Measurements from ENCODE around the gene LGALS3BP.

The LGALS3BP gene

GRCh38 chr17:79001190-79002020 lies 21.7 kb upstream of the LGALS3BP start:
- in situ Hi-C loops (cut with MboI; ENCODE audit: low sequenced_read_pairs), result loop anchor here (25.0 kb wide), 1 partner anchor 514 kb away; no protein-coding TSS in a partner anchor

GRCh38 chr17:79000396-79001189 lies 20.9 kb upstream of the LGALS3BP start:
- in situ Hi-C loops (cut with MboI; ENCODE audit: low sequenced_read_pairs), result loop anchor here (25.0 kb wide), 1 partner anchor 513 kb away; no protein-coding TSS in a partner anchor

DNA sequence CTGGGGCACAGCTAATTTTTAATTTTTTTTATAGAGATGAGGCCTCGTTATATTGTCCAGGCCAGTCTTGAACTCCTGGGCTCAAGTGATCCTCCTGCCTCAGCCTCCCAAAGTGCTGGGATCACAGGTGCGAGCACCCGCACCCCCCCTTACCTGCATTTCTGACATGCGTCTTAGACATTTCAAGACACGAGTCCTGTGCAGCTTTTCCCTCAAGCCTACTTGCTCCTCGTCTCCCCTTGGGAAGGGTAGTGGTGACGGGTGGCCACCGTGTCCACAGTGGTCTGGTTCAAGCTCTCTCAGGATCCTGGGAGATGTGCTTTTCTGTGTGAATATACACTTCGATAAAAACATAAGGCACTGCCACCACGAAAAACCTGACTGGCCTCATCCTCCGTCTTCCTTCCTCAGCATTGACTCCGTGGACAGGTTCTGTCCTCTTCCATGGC lies 20.2 kb upstream of the LGALS3BP start:
- in situ Hi-C loops (cut with MboI; ENCODE audit: low sequenced_read_pairs), result loop anchor here (25.0 kb wide), 1 partner anchor 513 kb away; no protein-coding TSS in a partner anchor

DNA sequence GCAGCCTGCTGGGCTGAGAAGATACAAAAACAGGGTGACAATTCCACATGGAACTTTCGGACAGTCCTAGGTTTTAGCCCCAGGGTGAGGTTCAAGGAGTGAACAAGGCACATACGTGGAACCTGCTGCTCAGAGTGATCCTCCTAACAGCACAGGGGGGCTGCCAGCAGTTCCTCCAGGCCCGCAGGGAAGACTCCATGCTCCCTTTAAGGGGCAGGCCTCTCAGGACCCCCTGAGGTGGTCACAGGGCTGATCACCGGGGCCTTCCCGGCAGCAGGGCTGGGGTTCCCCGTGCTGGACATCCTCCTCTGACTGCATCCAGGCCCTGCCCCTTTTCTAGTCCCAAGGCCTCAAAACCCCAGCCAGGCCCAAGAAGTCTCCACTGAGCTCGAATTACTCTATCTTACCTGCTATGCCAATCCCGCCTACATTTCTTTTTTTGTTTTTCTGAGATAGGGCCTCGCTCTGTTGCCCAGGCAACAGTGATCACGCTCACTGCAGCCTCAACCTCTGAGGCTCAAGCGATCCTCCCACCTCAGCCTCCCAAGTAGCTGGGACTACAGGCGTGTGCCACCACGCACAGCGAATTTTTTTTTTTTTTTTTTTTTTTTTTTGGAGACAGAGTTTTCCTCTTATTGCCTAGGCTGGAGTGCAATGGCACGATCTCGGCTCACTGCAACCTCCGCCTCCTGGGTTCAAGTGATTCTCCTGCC lies 19.5 kb upstream of the LGALS3BP start:
- in situ Hi-C loops (cut with MboI; ENCODE audit: low sequenced_read_pairs), result no loop called here

- in situ Hi-C loops (cut with MboI; ENCODE audit: low sequenced_read_pairs), result no loop called here
These were observed 18.8 kb upstream of the LGALS3BP start for GRCh38 chr17:78998311-78999055.

DNA sequence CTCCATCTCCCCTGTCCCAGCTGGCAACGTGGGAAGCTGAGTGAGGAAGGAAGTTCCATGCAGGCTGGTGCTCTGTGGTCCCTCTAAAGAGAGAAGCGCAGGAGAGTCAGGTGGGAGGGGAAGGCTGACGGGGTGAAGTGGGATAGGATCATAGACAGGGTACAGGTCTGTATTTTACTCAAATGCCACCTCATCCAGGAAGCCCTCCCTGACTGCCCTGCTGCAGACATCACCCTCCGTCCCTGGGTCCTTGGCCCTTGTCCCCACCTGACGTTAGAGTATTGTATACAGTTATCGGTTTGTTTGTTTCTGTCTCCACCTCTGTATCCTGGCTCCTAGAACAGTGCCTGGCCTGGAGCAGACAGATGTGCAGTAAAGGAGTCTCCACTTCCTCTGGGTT lies 18.2 kb upstream of the LGALS3BP start:
- in situ Hi-C loops (cut with MboI; ENCODE audit: low sequenced_read_pairs), result no loop called here

DNA sequence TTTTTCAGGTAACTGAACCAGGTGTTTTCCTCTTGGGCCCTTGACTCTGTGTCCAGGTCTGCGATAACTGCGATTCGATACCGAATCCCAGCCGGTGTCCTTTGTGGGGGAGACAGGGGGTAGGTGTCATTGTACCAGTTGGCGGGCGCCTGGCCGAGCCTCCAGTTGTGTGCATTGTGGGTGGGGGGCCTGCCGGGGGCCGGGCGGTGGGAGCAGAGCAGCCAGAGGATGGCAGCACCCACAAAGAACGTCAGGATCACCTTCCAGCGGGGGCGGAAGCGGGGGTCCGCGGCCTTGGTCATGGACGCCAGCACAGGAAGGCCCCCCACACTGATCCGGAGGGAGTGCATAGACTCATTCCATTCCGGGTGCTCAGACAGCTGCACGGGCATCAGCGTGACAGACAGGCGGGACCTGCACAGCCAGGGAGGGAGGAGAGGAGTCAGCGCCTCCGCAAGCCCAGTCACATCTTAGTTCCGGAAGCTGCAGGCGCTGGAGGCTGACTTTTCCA lies 17.6 kb upstream of the LGALS3BP start:
- in situ Hi-C loops (cut with MboI; ENCODE audit: low sequenced_read_pairs), result no loop called here

GRCh38 chr17:78996781-78997201 lies 17.1 kb upstream of the LGALS3BP start:
- in situ Hi-C loops (cut with MboI; ENCODE audit: low sequenced_read_pairs), result no loop called here

DNA sequence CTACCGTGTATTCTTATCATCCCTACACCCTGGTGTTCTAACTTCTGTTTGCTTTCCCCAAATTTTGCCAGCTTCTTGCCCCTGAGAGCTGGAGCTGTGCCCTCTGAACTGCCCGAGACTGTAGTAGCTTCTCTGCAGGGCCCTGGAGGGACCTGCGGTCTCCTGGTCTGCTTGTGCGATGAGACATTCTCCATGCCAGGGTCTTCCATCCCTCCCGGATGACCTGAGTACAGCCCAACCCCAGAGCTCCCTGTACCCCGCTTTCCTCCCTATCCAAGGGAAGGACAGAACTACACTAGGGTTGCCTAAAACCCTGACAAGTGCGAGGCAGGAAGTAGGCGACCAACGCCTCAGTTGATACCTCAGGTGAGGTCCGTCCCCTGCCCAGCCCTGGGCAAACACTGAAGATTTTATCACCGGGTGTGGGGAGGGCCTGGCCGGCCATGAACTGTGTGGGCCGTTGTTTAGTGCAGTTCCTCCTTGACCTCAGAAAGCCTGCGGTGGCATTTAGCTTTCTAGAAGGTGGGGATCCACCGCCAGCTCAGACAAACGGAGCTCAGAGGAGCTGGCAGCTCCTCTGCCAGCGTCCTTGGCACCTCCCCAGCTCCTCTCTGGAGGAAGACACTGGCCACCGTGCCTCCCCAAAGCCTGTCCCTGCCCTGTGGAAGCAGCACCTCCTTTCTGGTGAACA lies 16.2 kb upstream of the LGALS3BP start:
- in situ Hi-C loops (cut with MboI; ENCODE audit: low sequenced_read_pairs), result no loop called here

DNA sequence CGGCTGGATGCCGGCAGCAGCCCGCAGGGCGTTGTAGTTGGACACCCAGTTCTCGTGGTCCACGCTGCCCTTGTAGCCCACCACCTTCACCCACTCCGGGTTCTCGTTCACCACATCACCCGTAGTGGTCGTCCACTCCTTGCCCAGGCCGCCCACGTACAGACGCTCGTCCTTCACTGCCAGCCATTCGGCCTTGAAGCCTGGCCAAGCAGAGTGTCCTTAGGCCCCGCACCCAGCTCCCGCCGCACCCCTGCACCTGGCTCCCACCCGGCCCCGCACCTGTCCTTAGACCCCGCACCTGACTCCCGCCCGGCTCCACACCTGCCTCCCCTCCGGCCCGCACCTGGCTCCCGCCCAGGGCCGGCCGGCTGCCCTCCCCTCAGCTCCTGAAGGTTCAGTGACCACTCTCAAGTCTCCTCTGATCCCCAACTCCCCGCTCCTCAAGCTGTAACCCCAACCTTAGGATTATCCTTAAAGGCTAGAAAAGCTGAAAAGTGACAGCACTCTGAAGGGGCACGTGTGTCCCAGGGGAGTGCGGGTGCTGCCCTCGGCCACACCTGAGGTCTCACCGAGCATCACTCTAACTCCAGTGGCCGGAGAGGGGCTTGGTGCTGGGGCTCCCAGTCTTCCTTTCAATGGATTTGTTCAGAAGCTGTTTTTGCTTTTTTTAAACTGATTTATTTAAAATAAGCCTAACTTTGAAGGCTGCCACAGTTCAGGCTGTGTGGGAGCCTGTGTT lies 15.5 kb upstream of the LGALS3BP start:
- in situ Hi-C loops (cut with MboI; ENCODE audit: low sequenced_read_pairs), result no loop called here

DNA sequence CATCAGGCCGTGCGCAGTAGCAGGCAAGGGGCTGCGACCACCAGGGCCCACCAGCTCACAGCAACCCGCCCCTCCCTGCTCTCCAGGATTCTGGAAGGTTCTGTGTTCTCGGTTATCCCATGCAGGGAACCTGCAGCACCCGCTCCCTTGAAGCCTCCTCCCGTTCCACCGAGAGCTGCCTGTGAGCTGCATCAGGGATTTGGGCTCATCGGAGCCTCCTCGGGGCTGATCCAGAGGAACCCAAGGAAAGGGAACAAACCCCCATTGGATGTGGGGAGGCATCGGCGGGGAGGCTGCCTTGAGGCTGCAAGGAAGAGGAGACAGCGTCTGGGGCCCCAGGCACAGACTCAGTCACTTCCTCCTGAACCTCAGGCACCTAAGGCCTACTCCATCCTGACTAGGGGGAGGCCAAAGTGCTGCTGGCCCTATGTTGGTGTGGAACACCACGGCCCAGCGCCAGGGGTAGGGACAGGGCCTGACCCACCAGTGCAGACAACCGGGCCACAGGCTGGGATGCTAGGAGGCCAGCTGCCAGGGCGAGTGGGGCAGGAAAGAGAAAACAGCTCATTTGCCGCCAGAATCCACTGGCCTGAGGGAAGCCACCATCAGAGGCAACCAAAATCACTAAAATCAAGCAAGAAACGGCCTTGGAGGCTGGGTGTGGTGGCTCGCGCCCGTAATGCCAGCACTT lies 14.4 kb upstream of the LGALS3BP start:
- in situ Hi-C loops (cut with MboI; ENCODE audit: low sequenced_read_pairs), result no loop called here

DNA sequence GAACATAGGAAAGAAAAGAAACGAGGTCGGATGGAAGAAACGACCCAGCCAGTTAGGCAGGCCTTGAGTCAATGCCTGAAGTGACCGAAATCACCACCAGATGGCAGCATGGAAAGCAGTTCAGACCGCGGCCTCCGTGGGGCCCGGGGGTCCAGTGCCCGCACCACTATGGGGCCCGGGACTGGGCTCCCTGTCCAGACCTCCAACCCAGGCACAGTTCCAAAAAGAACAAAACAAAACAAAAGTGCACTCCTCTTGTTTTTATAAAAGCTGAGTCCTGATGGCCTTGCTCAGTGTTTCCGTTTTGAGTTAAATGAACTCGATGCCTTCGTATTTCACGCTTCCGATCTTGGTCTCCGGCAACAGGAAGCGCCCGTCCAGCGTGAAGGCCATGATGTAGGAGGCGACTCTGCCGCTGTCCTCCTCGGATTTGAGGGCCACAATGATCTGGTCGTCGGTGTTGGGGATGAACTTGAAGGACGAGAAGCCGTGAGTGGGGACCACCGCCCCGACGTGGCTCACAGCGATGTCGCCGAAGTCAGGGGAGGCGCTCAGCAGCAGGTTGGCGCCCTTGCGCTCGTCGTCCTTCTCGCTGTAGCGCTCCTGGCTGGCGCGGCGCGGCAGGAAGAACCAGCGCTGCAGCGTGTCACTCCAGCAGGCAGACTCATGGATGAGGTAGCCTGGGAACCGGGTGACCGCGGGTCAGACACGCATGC lies 13.7 kb upstream of the LGALS3BP start:
- in situ Hi-C loops (cut with MboI; ENCODE audit: low sequenced_read_pairs), result no loop called here

GRCh38 chr17:78992542-78993212 lies 13.0 kb upstream of the LGALS3BP start:
- in situ Hi-C loops (cut with MboI; ENCODE audit: low sequenced_read_pairs), result no loop called here

DNA sequence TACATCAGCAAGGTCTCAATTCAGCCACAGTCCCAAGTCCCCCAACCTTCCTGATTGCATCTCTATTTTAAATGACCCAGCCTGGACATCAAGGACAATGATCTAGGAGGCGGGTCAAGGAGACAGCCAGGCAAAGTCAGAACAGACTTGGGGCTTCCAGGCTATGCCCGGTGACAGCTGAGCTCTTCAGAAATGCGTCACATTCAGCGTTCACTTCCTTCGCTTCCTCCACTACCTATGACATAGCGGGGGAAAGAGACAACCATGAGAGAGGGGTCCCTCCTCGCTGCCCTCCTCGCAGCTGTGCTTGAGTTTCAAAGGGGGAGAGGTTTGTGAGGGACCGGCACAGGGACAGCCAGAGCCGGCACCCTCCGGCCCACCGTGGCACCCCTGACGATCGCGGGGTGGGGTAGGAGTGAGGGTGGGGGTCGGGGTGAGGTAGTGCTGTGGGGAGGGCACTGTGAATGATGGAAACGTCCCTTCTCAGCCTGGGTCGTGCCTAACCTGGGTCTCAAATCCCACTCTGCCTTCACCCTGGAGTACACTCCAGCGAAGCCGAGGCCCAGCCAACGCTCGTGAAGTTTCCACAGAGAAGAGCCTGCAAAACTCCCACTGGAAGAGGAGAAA lies 12.3 kb upstream of the LGALS3BP start:
- in situ Hi-C loops (cut with MboI; ENCODE audit: low sequenced_read_pairs), result no loop called here

DNA sequence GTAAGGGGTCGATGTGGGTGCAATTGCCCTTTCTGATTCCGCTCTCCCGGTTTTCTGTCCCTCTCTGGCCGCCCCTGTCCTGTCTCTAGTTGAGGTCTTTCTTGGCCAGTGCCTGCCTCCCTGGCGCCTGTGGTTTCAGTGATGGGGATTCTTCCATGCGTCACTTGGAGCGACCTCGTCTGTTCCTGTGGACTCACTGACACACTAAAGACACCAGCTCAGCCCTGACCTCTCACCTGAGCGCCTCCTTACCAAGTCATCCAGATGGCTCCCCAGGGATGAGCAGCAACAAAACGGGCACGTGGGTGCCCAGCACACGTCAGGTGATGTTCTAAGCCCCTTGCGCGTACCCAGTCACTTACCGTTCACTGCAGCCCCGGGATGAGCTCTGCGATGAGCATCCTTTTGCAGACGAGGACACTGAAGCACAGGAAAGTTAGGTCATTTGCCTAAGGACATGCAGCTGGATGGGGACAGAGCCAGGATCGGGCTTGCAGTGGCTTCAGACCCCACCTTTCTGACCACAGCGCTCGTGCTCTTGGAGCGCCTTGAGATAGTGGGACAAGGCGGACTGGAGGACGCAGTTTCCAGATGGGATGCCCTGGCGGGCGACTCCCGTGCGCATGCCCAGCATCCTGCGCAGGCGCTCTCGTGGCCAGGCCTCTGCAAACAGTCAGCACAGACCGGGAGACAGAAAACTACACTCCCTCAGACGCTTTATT lies 11.5 kb upstream of the LGALS3BP start:
- in situ Hi-C loops (cut with MboI; ENCODE audit: low sequenced_read_pairs), result no loop called here

DNA sequence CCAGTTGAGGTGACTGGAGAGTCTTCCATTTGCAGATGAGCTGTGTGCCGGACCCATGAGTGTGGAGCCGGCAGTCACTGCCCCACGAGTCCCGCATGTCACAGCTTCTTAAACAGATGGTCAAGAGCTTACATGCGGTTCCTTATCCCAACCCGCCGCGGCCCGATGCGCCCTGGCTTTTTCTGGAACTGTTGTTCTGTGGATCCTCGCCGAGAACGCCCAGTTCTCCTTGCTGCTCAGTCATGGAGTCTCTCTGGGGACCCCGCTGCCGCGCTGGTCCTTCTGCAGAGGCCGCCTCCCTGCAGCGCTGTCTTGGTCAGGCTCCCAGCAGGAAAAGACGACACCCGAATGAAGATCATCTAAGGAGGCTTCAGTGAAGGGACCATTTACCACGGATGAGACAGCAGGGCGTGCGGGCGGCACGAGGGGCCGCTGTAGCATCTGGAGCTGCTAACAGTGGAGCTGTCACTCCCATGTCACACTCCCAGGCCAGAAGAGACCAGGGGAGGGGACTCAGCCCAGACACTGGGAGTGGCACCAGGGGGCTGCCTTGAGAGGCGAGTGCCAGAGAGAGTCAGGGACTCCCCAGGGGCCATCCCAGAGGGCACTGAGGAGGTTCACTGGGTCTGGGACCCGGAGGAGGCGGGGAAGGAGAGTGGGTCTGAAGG lies 10.8 kb upstream of the LGALS3BP start:
- in situ Hi-C loops (cut with MboI; ENCODE audit: low sequenced_read_pairs), result no loop called here

Measured in HL-60/S4 treated with phorbol 12-myristate 13-acetate at 8.2 ng/mL for 4 days and 3 days (cell line).